ENCODE measurements around the gene CUTA. TPM values are rescaled to one million over a fixed set of nuclear protein-coding genes. Genes with fewer than 3 reads are reported as not detected.

Gene CUTA
- polyA plus RNA-seq, 1 of the 3 experiments (the other 2 are of a cell fraction) = 444 TPM

- TF ChIP-seq, protein P1, sequence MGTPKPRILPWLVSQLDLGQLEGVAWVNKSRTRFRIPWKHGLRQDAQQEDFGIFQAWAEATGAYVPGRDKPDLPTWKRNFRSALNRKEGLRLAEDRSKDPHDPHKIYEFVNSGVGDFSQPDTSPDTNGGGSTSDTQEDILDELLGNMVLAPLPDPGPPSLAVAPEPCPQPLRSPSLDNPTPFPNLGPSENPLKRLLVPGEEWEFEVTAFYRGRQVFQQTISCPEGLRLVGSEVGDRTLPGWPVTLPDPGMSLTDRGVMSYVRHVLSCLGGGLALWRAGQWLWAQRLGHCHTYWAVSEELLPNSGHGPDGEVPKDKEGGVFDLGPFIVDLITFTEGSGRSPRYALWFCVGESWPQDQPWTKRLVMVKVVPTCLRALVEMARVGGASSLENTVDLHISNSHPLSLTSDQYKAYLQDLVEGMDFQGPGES (IDR thresholded peaks at IDR 0.05; ENCODE audit: low read depth, low read length) = no peak
- no peak for TF ChIP-seq USF1 (IDR thresholded peaks at IDR 0.05; ENCODE audit: borderline replicate concordance, low read depth)
- TF ChIP-seq TEAD4 (IDR thresholded peaks at IDR 0.05; ENCODE audit: borderline replicate concordance, insufficient read depth) = no peak
- TF ChIP-seq GABPA (IDR thresholded peaks at IDR 0.05; ENCODE audit: low read depth) = no peak
Measured at GRCh38 chr6:33433001-33433543, 15.2 kb upstream of the CUTA start (continued).

- Histone ChIP-seq H3K27me3 (ENCODE audit: insufficient read depth) (no peaks in the 10 kb centered on the region), H3K4me3 (ENCODE audit: low read depth in 2 of 2, low read length in 1 of 2) (no peak overlapping the region), H4K20me1 (ENCODE audit: insufficient read depth) (no peaks in the 10 kb centered on the region; the same call in 1 of the 2 replicates), H3F3A (replicated peaks; ENCODE audit: insufficient read depth) (peaks cover 13% of the 10 kb centered on the region), H3K4me1 (ENCODE audit: control insufficient read depth in 1 of 2, insufficient read depth in 2 of 2, low read depth in 1 of 2, low read length in 1 of 2) (peaks cover 17 to 34% of the 10 kb centered on the region in 2 experiments; a peak in 3 of 4 replicates), H3K79me2 (ENCODE audit: insufficient read depth) (peaks cover 27% of the 10 kb centered on the region; the same call in 1 of the 2 replicates), H3K27ac (ENCODE audit: low read depth in 2 of 2, low read length in 1 of 2) (no peak overlapping the region), H2AFZ (ENCODE audit: low read depth) (no peak overlapping the region), H3K9ac (no peak overlapping the region), H3K4me2 (no peak overlapping the region), H3K36me3 (replicated peaks in 1 of 2; ENCODE audit: control insufficient read depth in 1 of 2, insufficient read depth in 2 of 2, low read length in 1 of 2) (peaks cover 11 to 17% of the 10 kb centered on the region in 2 experiments), H3K9me3 (no peaks in the 10 kb centered on the region), H3K9me2 (no peaks in the 10 kb centered on the region)
- TF ChIP-seq FOXJ3 (CRISPR knock-in tag; IDR thresholded peaks at IDR 0.05) (no peak), NFIC (IDR thresholded peaks at IDR 0.05; ENCODE audit: borderline replicate concordance) (no peak), USF1 (IDR thresholded peaks at IDR 0.05; ENCODE audit: borderline replicate concordance, low read depth) (no peak)
- ChIA-PET CTCF (no interaction called here), POLR2A (no interaction called here)
- DNase-seq = peak; percentile 15
- 97% methylated on average over 10 of the region's 10 CpGs for WGBS (ENCODE audit: low lambda C conversion rate)
Measured at GRCh38 chr6:33432546-33432945, 14.6 kb upstream of the CUTA start.

DNA sequence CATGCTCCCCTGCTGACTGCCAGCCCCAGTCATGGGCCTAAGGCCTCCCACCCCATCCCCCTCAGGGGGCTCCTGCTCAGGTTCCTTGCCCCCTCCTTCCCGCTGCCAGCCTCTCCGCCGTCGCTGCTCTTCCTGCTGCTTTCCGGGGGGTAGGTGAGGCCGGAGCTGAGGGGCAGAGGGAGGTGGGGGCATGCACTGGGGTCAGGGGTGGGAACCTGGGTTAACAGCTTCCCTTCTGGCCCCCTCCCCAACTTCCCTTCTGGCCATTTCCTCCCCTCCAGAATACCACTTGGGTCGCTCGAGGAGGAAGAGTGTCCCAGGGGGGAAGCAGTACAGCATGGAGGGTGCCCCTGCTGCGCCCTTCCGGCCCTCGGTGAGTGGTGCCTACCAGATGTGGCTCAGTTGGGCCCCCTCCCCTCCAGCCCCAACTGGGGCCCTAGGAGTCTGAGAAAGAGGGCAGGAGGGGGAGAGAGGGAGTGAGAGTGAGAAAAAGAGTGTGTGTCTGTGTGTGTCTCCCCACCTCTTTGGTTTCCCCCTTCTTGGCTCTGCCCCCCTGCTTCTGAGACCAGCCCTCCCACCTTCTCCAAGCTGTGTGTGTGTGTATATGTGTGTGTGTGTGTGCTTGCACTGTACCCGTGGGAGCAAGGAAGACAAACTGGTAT lies 14.1 kb upstream of the CUTA start:
- H3K36me3 ChIP-seq (replicated peaks in 1 of 2; ENCODE audit: control insufficient read depth in 1 of 2, insufficient read depth in 2 of 2, low read length in 1 of 2) = peaks cover 6 to 15% of the 10 kb centered on the region in 2 experiments
- H3K27me3 ChIP-seq (ENCODE audit: insufficient read depth) = no peaks in the 10 kb centered on the region
- WGBS (ENCODE audit: low lambda C conversion rate) = 76% methylated on average over 10 of the region's 12 CpGs
- POLR2A ChIA-PET = interaction anchor here (0.8 kb wide), 1 partner anchor 14 kb away, joined by 4 read pairs; no protein-coding TSS in a partner anchor
- H3K4me1 ChIP-seq (ENCODE audit: control insufficient read depth in 1 of 2, insufficient read depth in 2 of 2, low read depth in 1 of 2, low read length in 1 of 2) = peaks cover 17 to 39% of the 10 kb centered on the region in 2 experiments
- DNase-seq = peak; percentile 16
- no peaks in the 10 kb centered on the region for H3K9me3 ChIP-seq
- CTCF ChIA-PET = interaction anchor here (2.3 kb wide), 1 partner anchor 22 kb away, joined by 8 read pairs; the partner anchor contains the start of gene ZBTB9
- no peaks in the 10 kb centered on the region for H3K9me2 ChIP-seq
- no peak overlapping the region; a peak in 1 of 4 replicates for H3K4me3 ChIP-seq (ENCODE audit: low read depth in 2 of 2, low read length in 1 of 2)
- H3K9ac ChIP-seq = no peak overlapping the region
- H3K4me2 ChIP-seq = no peak overlapping the region
- no peak overlapping the region for H2AFZ ChIP-seq (ENCODE audit: low read depth)
- peaks cover 13% of the 10 kb centered on the region for H3F3A ChIP-seq (replicated peaks; ENCODE audit: insufficient read depth)
- H4K20me1 ChIP-seq (ENCODE audit: insufficient read depth) = no peaks in the 10 kb centered on the region; the same call in 1 of the 2 replicates
- no peak for TF ChIP-seq RCOR1 (IDR thresholded peaks at IDR 0.05; ENCODE audit: low read length)
- TF ChIP-seq, protein P2, sequence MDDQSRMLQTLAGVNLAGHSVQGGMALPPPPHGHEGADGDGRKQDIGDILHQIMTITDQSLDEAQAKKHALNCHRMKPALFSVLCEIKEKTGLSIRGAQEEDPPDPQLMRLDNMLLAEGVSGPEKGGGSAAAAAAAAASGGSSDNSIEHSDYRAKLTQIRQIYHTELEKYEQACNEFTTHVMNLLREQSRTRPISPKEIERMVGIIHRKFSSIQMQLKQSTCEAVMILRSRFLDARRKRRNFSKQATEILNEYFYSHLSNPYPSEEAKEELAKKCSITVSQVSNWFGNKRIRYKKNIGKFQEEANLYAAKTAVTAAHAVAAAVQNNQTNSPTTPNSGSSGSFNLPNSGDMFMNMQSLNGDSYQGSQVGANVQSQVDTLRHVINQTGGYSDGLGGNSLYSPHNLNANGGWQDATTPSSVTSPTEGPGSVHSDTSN (IDR thresholded peaks at IDR 0.05) = no peak
- TF ChIP-seq, protein P1 (IDR thresholded peaks at IDR 0.05; ENCODE audit: low read depth, low read length) = no peak
- no peak for TF ChIP-seq MXI1 (IDR thresholded peaks at IDR 0.05; ENCODE audit: low read depth, low read length)
- TF ChIP-seq NFIC (IDR thresholded peaks at IDR 0.05; ENCODE audit: borderline replicate concordance) = no peak
- H3K27ac ChIP-seq (ENCODE audit: low read depth in 2 of 2, low read length in 1 of 2) = no peak overlapping the region; a peak in 1 of 4 replicates
- peaks cover 32% of the 10 kb centered on the region; the same call in 1 of the 2 replicates for H3K79me2 ChIP-seq (ENCODE audit: insufficient read depth)

Data from SK-N-SH (cell line).